B cell (primary cell): ENCODE results near the gene PEAK1. TPM values are rescaled to one million over a fixed set of nuclear protein-coding genes. Genes with fewer than 3 reads are reported as not detected.

Experiments used
- ATAC-seq: fragments of 200-7000 bp; cut with Tn5 transposase; one replicate; pipeline ENCODE4 v1.10.0; 2021; ENCODE audit warnings: low read depth, mild to moderate bottlenecking, moderate number of reproducible peaks, moderate library complexity
- CTCF ChIA-PET: fragments of 350-600 bp; sonication (Branson Sonifier 250); formaldehyde crosslinking; loops from one replicate; lab custom pipeline; 2021; ENCODE audit warnings: antibody characterized with exemption, inconsistent platforms; lab: Charles Lee
- POLR2A ChIA-PET: fragments of 350-600 bp; sonication (Branson Sonifier 250); formaldehyde crosslinking; loops from one replicate; lab custom pipeline; 2021; ENCODE audit warnings: antibody characterized with exemption; lab: Charles Lee
- DNase-seq: peaks from one replicate; pipeline ENCODE4 v3.0.0; 2013
- H2AFZ ChIP-seq: 2 replicates; pipeline ENCODE4 v1.6.1; 2012; ENCODE audit warnings: mild to moderate bottlenecking, low read depth, low read length; ENCODE audit not compliant: insufficient read depth, poor library complexity, severe bottlenecking
- H3K27ac ChIP-seq, 2 donors: 1 replicate in 1 of 2; 2 replicates in 1 of 2; pipeline ENCODE4 v1.5.1; 2012 to 2013; ENCODE audit warnings: low read length in 2 of 2, mild to moderate bottlenecking in 2 of 2, moderate library complexity in 1 of 2
- H3K27me3 ChIP-seq, 4 experiments: fragments of 200-600 bp in 1 of 4; sonication (generic) in 1 of 4; replicated peaks in 1 of 4; 1 replicate in 2 of 4; 2 replicates in 2 of 4; pipeline versions ENCODE4 v1.6.1 to v1.7.0; 2013 to 2016; ENCODE audit warnings: low read length in 3 of 4, mild to moderate bottlenecking in 2 of 4, mixed read lengths in 1 of 4, moderate library complexity in 1 of 4; ENCODE audit not compliant: insufficient read depth in 4 of 4, control insufficient read depth in 3 of 4; ENCODE audit errors: control extremely low read depth in 1 of 4
- H3K36me3 ChIP-seq, 2 experiments: replicated peaks in 1 of 2; 1 replicate in 1 of 2; 2 replicates in 1 of 2; pipeline versions ENCODE4 v1.6.1 to v1.7.1; 2013; ENCODE audit warnings: low read length in 1 of 2; ENCODE audit not compliant: insufficient read depth in 2 of 2, control insufficient read depth in 1 of 2; ENCODE audit errors: control extremely low read depth in 1 of 2, extremely low read depth in 1 of 2
- H3K4me1 ChIP-seq, 2 donors: fragments of 200-600 bp in 1 of 2; sonication (generic) in 1 of 2; 1 replicate in 1 of 2; 2 replicates in 1 of 2; pipeline versions ENCODE4 v1.5.1 to v1.6.1; 2013 to 2017; ENCODE audit warnings: low read length in 2 of 2; ENCODE audit not compliant: control insufficient read depth in 2 of 2, insufficient read depth in 2 of 2
- H3K4me2 ChIP-seq: replicated peaks from 2 replicates; pipeline ENCODE3; 2012; ENCODE audit warnings: mild to moderate bottlenecking, low read depth, low read length; ENCODE audit not compliant: poor library complexity, severe bottlenecking
- H3K4me3 ChIP-seq, 5 experiments: fragments of 200-600 bp in 1 of 5; sonication (generic) in 1 of 5; 1 replicate in 3 of 5; 2 replicates in 2 of 5; pipeline versions ENCODE4 v1.5.1 to v1.7.0; 2011 to 2016; ENCODE audit warnings: low read length in 4 of 5, mild to moderate bottlenecking in 4 of 5, low read depth in 2 of 5, control low read depth in 1 of 5, moderate library complexity in 1 of 5; ENCODE audit not compliant: insufficient read depth in 1 of 5; ENCODE audit errors: control extremely low read depth in 1 of 5, extremely low read depth in 1 of 5
- H3K79me2 ChIP-seq: fragments of 200-600 bp; sonication (generic); one replicate; pipeline ENCODE4 v1.6.0; 2016; ENCODE audit warnings: low read length; ENCODE audit not compliant: control insufficient read depth, insufficient read depth
- H3K9ac ChIP-seq: fragments of 200-600 bp; sonication (generic); 2 replicates; pipeline ENCODE4 v1.6.1; 2017; ENCODE audit warnings: mild to moderate bottlenecking, low read length, moderate library complexity
- H3K9me3 ChIP-seq, 3 donors: one replicate each; pipeline versions ENCODE4 v1.6.1 to v1.7.1; 2013; ENCODE audit warnings: low read length in 2 of 3; ENCODE audit not compliant: control insufficient read depth in 2 of 3, insufficient read depth in 1 of 3; ENCODE audit errors: control extremely low read depth in 1 of 3
- H4K20me1 ChIP-seq: 2 replicates; pipeline ENCODE4 v1.6.0; 2012; ENCODE audit warnings: mild to moderate bottlenecking, low read length; ENCODE audit not compliant: insufficient read depth, control insufficient read depth, poor library complexity, severe bottlenecking
- H3K27ac Mint-ChIP-seq: one replicate; pipeline ENCODE4 v1.8.0; 2021; ENCODE audit warnings: mixed read lengths
- H3K27me3 Mint-ChIP-seq: one replicate; pipeline ENCODE4 v1.8.0; 2021; ENCODE audit warnings: mixed read lengths
- H3K4me1 Mint-ChIP-seq: one replicate; pipeline ENCODE4 v1.8.0; 2021; ENCODE audit warnings: mixed read lengths
- H3K4me3 Mint-ChIP-seq: one replicate; pipeline ENCODE4 v1.8.0; 2021; ENCODE audit warnings: mixed read lengths
- H3K9me3 Mint-ChIP-seq: one replicate; pipeline ENCODE4 v1.8.0; 2022; ENCODE audit warnings: mixed read lengths; ENCODE audit not compliant: insufficient read depth
- EZH2 ChIP-seq: IDR thresholded peaks from 2 replicates; pipeline ENCODE4 v1.6.1; 2012; ENCODE audit warnings: borderline replicate concordance, low read depth, mild to moderate bottlenecking, moderate library complexity, low read length; ENCODE audit not compliant: insufficient read depth, poor library complexity, severe bottlenecking
- whole genome bisulfite sequencing: methylation state at CpG from one replicate; pipeline ENCODE4 v1.1.5; 2013; ENCODE audit warnings: missing lambda C conversion rate; ENCODE audit not compliant: insufficient coverage; 5-methylcytosine and 5-hydroxymethylcytosine counted together
- intact Hi-C: fragments of 100-400 bp; cut with micrococcal nuclease; formaldehyde crosslinking; loops from one replicate; pipeline ENCODE4 v1.10.0; 2022
- polyA plus RNA-seq: library from polyadenylated mRNA; depleted of rRNA; stranded (reverse); fragments of >200 nt; gene quantifications from 2 replicates; pipeline ENCODE4 v1.2.3, GENCODE V29; 2012
- total RNA-seq, 2 donors: library from RNA; stranded (reverse); fragments of 120-200 nt in 1 of 2; gene quantifications; 1 replicate in 1 of 2; 2 replicates in 1 of 2; pipeline versions ENCODE4 v1.2.3 to v1.2.4, GENCODE V29; 2013 to 2022
- TF ChIP-seq, protein P1 (sequence below): fragments of 200-600 bp; IDR thresholded peaks from one replicate; pipeline ENCODE4 v1.8.0; 2022; ENCODE audit warnings: antibody characterized with exemption, mild to moderate bottlenecking

PEAK1 gene
- total and polyA plus RNA-seq, 2 donors (not counting 1 experiment from before 2014, with no cell fraction given) = 13.4 to 38.0 TPM

DNA sequence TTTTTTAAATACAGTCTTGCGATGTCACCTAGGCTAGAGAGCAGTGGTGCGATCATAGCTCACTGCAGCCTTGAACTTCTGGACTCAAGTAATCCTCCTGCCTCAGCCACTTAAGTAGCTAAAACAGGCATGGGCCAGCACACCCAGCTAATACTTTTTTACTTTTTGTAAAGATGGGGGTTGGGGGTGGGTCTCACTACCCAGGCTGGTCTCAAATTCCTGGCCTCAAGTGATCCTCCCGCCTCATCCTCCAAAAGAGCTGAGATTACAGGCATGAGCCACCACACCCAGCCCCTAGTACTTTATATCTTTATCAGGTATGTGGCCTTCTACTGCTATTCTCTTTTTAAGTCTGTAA is 8.3 kb downstream of the PEAK1 start:
- WGBS = 95% methylated on average over 2 of the region's 3 CpGs
- peaks cover 85% of the 10 kb centered on the region for H3K79me2 ChIP-seq
- DNase-seq (no peak), ATAC-seq (no peak)
- H3K9me3 Mint-ChIP-seq = no peaks in the 10 kb centered on the region
- ChIA-PET CTCF (interaction anchor here (2.2 kb wide), 1 partner anchor 251 kb away, joined by 4 read pairs; no protein-coding TSS in a partner anchor), POLR2A (interaction anchor here (0.6 kb wide), 1 partner anchor 1655 kb away, joined by 6 read pairs; no protein-coding TSS in a partner anchor)
- H2AFZ ChIP-seq = no peak overlapping the region
- no peaks in the 10 kb centered on the region for H4K20me1 ChIP-seq
- H3K36me3 ChIP-seq = peaks cover 0 to 3% of the 10 kb centered on the region in 2 experiments
- H3K27ac ChIP-seq = no peak overlapping the region
- TF ChIP-seq, protein P1, sequence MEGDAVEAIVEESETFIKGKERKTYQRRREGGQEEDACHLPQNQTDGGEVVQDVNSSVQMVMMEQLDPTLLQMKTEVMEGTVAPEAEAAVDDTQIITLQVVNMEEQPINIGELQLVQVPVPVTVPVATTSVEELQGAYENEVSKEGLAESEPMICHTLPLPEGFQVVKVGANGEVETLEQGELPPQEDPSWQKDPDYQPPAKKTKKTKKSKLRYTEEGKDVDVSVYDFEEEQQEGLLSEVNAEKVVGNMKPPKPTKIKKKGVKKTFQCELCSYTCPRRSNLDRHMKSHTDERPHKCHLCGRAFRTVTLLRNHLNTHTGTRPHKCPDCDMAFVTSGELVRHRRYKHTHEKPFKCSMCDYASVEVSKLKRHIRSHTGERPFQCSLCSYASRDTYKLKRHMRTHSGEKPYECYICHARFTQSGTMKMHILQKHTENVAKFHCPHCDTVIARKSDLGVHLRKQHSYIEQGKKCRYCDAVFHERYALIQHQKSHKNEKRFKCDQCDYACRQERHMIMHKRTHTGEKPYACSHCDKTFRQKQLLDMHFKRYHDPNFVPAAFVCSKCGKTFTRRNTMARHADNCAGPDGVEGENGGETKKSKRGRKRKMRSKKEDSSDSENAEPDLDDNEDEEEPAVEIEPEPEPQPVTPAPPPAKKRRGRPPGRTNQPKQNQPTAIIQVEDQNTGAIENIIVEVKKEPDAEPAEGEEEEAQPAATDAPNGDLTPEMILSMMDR = no peak
- no peak for TF ChIP-seq EZH2
- H3K4me3 ChIP-seq = no peak overlapping the region
- H3K4me3 Mint-ChIP-seq = no peak overlapping the region
- H3K9me3 ChIP-seq = no peaks in the 10 kb centered on the region
- no peaks in the 10 kb centered on the region for H3K27me3 ChIP-seq
- H3K4me2 ChIP-seq = no peak overlapping the region
- H3K9ac ChIP-seq = no peak overlapping the region
- peaks cover 46% of the 10 kb centered on the region for H3K4me1 Mint-ChIP-seq
- intact Hi-C loops = no loop called here
- peaks cover 20 to 23% of the 10 kb centered on the region in 2 donors for H3K4me1 ChIP-seq
- no peak overlapping the region for H3K27ac Mint-ChIP-seq
- H3K27me3 Mint-ChIP-seq = no peaks in the 10 kb centered on the region

DNA sequence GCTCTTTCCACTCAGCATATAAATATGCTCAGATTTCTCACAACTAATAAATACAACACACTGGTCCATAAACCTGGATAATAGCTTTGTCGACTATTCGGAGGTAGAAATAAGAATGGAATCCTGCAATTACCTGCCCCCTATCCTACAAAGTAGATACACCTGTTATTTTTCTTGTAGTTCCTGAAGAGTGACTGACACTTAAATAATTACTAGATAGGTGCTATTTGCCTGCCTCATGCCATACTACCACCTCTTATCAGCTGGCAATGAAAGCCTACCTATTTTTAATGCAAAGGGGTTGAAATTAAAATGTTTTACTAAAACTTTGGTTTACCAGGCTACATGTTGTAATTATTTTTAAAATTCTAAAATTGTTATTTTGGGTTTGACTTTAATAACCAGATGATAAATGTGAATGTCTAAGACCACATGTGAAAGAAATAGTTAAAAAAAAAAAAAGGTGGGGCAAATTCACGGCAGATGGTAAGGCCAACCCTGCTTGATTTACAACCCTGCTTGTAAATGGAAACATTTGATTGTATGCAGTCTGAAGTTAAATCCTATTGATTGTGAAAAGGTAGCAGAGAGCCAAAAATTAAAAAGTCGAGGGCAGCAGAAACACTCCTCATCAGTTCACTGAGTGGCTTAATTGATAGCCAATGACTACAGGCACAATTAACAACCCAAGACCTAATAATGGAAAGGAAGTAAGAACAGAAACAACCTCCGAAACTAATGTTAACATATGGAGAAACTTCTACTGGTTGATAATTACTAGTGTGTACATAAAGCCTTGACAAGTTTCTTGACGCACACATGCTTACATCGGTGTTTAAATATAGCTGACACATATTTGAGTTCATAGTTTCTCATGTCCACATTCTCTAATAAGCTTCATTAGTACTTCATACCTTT is 8.9 kb downstream of the PEAK1 start:
- POLR2A ChIA-PET = interaction anchor here (1.8 kb wide), 2 partner anchors 8 to 10 kb away, joined by 5 to 9 read pairs; partner anchors contain the start of gene HMG20A
- Histone ChIP-seq H3K36me3 (peaks cover 0 to 3% of the 10 kb centered on the region in 2 experiments), H4K20me1 (no peaks in the 10 kb centered on the region), H3K9me3 (no peaks in the 10 kb centered on the region), H3K4me1 (peaks cover 27 to 29% of the 10 kb centered on the region in 2 donors), H3K4me3 (no peak overlapping the region), H2AFZ (no peak overlapping the region), H3K79me2 (peaks cover 86% of the 10 kb centered on the region), H3K9ac (no peak overlapping the region), H3K27me3 (no peaks in the 10 kb centered on the region), H3K4me2 (peak overlapping the region; percentile 64), H3K27ac (peak overlapping the region in 1 of 2 donors; percentile 34)
- CTCF ChIA-PET = interaction anchor here (2.2 kb wide), 1 partner anchor 250 kb away, joined by 4 read pairs; no protein-coding TSS in a partner anchor
- ATAC-seq = no peak
- no peak for DNase-seq
- intact Hi-C loops = no loop called here
- H3K4me1 Mint-ChIP-seq = peaks cover 53% of the 10 kb centered on the region
- 100% methylated on average over 2 of the region's 7 CpGs for WGBS
- no peak overlapping the region for H3K27ac Mint-ChIP-seq
- TF ChIP-seq, protein P1 = no peak
- no peak for TF ChIP-seq EZH2
- no peaks in the 10 kb centered on the region for H3K9me3 Mint-ChIP-seq
- H3K27me3 Mint-ChIP-seq = no peaks in the 10 kb centered on the region
- H3K4me3 Mint-ChIP-seq = no peak overlapping the region
